T-helper 22 cell (primary cell): ENCODE measurements around the gene HIVEP3.

ENCODE experiments used
- DNase-seq: peaks from one replicate; pipeline ENCODE4 v3.0.0-alpha.2; 2020; ENCODE audit warnings: low read depth

The HIVEP3 gene

DNA sequence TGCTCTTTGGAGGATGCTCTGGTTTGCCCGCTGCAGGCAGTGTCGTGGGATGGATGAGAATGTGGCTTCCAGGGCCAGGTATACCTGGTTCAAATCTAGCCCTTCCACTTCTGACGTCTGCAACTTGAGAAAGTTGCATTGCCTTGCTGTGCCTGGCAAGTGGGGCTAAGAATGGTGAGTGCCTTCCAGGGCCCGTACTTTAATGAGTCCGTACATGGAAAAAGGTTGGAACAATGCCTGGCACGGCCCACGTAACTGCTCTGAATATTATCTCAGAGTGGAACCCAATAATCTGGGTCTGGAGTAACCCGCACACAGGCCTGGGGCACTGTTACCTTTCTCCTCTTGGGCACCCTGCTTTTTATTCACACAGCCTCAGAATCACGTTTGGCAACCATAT, 287.6 kb downstream of the HIVEP3 start:
- DNase-seq: no peak

DNA sequence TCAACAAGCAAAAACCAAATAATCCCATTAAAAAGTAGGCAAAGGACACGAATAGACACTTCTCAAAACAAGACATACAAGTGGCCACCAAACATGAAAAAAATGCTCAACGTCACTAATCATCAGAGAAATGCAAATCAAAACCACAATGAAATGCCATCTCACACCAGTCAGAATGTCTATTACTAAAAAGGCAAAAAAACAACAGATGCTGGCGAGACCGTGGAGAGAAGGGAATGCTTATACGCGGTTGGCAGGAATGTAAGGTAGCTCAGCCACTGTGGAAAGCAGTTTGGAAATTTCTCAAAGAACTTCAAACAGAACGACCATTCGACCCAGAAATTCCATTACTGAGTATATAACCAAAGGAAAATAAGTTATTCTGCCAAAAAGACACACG, 289.2 kb downstream of the HIVEP3 start:
- DNase-seq: no peak

DNA sequence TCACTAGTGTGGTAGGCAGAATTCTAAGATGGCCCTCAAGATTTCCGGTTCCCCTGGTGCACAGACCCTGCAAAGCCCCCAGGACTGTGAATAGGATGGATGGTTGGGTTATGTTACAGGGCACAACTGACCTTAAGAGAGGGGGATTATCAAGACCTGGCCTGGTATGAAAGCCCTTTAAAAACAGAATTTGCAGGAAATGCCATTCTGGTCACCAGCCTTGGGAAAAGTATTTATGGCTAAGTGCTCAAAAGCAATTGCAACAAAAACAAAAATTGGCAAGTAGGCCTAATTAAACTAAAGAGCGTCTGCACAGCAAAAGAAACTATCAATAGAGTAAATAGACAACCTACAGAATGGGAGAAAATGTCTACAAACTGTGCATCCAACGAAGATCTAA, 289.6 kb downstream of the HIVEP3 start:
- DNase-seq: no peak

DNA sequence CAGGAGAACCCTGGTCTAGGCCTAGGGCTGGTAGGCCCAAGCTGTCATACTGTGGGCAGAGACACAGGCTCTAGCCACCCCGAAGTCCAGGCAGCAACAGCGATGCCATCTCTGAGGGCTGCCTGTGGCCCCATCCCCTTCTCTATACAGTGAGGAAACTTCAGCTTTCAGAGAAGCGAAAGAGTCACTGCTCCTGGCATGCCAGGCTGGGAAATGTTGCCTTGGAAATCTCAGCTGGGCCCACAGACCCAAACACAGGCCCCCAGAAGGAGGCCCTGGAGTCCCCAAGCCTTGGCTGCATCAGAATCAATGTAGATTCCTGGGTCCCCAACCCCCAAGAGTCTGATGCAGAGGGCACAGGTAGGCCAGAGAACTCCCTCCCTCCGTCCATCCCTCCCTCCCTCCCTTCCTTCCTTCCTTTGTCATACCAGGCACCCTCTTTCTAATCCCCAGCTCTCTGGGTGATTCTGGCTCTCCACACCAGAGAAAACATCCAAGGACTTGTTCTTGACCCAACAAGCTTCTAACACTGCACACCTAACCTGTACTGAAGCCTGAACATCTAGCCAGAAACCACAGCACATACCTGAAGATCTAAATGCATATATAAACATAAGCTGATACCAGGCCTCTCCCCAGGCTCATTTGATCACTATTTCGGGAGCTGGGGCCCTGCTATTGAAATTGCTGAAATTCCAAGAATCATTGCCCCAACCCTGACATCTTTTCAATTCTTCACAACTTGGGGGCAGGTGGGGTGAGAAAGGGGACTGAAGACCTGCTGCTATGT, 291.0 kb downstream of the HIVEP3 start:
- DNase-seq: no peak

DNA sequence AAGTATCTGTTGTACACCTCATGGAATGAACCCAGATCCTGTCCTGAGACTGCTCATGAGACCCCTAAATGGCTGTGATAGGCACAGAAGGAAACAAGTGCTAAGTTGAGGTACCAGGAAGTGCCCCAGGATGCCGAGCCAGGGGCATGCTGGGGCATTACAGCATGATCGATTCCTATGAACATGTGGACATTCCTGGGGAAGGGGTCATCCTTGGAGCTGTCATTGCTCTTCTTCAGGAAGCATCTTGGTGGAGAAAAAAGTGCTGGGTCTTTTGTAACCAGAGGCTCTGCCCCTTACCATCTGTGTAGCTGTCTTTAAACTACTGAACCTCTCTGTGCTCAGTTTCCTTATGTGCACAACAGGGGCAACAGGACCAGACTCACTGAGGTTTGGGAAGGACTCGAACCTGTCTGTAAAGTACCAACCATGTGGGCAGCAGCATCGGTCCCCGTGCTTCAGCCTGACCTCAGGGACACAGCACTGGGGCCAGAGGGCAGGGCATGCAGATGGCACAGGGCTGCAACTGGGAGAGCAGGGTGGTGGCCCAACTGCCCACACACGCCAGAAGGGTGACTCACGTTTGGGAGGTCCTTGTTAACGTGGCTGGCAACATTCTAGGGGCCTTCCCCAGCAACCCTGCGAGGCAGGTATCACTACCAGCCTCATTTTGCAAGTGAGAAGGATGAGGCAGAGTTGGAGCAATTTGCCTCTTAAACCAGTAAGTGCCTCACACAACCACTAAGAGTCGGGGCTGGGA, 291.9 kb downstream of the HIVEP3 start:
- no peak for DNase-seq

DNA sequence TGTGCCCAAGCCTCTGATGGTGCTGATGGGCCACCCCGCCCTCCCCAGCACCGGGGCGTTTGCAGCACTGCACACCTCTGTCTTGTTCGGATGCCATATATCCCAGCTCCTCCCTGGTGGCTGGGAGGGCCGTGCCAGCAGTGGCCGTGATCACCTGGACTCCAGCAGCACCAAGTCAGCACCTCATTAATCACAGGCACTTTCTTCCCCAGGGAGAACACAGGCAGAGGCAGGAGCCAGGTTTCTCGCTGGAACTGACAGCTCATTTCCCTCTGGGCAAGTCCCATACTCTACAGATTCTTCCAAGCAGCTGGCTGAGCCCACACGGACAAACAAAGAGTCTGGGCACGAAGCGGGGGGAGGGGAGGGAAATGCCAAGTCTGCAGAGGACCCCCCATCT, 292.6 kb downstream of the HIVEP3 start:
- DNase-seq: no peak

DNA sequence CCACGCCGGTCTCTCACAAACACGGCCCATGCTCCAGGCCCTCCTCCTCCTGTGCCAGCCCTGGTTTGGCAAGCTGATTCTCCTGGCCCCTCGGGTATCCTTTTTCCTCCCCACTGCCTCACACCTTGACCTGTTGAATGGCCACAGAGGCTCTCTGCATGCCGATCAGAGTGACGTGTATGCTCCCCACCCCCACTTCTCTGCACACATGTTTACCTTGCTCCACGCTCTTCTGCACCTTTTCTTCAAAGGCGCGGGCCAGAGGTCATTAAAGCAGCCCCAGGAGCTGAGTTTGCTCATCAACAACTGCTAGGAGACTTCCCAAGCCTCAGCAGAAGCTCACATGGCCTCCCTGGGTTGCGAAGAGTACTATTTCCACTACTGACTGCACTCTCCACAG, 295.0 kb downstream of the HIVEP3 start:
- DNase-seq: no peak

DNA sequence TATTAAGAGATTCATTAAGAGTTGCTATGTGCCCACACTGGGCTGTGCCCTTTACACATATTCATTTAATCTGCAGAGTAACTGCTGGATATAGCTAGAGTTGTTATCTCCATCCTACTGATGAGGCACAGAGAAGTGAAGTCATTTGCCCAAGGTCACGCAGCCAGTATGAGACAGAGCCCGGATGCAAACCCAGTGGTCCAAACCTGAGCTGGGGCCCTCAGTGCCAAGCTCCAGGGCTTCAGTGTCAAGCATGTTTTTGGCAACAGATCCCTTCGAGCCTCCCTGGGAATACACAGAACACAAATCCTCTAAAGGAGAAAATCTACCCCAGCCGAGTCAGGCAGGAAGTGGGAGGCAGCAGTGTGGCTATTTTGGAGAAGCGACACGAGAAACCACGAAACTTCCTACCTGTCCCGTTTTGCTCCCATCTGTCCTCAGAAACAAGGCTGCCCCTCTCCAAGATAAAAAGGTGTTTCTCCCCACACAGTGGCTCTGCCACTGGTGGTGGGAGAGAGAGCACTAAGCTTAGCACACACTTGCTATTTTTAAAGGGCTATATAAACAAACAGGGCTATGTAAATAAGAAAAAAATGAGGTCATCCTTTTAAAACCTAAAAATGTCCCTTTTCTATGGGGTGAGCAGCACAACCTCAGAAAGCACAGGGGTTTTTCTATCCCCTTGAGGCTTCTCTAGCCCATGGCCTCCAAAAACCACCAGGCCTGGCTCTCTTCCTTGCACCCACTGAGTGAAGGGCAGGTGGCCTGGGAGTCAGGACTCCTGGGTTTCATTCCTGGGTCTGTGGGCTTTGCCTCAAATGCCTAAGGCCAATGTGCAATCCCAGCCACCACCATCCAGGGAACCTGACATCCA, 295.6 kb downstream of the HIVEP3 start:
- no peak for DNase-seq

DNA sequence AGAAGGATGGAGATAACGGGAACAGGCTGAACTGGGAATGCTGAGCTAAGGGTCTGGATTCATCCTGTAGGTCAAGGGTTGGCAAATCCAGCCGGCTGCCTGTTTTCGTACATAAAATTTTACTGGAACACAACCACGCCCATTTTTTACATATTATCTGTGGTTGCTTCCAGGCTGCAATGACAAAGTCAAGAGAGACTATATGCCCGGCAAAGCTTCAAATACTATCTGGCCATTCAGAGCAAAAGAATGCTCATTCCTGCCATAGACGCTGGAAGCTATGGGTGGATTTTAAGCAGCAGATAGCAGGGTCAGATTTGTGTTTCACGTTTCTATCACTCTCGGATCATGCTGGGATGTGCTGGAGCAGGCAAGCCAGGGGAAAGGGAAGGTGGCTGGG, 296.3 kb downstream of the HIVEP3 start:
- no peak for DNase-seq

DNA sequence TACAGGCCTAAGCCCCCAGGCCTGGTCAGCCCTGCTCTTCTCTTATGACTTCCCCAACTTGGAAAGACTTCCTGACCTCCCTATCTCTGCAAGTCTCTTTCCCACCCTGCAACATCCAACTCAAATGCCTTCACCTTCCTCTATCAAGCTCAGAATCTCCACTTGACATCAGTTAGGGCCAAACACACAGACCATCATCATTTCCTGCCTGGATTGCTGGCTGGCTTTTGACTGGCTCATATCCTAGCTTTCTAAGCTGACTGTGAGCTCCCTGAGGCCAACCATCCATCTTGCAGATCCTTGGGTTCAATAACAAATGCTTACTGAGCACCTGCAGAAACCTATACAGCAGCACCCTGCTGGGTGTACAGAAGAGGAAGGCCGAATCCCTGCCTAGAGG, 296.9 kb downstream of the HIVEP3 start:
- DNase-seq: no peak

DNA sequence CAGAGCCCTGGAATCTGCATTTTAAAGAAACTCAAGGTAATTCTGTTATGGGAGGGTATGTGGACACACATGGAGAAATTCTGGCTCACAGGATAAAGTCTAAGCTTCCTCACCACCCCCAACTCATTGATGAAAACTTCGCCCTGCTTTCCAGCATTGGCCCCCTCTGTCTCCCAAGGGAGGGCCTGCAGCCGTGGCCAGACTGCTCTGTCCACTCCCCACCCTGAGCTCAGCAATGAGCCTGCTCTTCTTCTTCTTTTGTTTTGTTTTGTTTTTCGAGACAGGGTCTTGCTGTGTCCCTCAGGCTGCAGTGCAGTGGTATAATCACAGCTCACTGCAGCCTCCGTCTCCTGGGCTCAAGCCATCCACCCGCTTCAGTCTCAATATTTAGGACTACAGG, 297.5 kb downstream of the HIVEP3 start:
- DNase-seq: no peak

DNA sequence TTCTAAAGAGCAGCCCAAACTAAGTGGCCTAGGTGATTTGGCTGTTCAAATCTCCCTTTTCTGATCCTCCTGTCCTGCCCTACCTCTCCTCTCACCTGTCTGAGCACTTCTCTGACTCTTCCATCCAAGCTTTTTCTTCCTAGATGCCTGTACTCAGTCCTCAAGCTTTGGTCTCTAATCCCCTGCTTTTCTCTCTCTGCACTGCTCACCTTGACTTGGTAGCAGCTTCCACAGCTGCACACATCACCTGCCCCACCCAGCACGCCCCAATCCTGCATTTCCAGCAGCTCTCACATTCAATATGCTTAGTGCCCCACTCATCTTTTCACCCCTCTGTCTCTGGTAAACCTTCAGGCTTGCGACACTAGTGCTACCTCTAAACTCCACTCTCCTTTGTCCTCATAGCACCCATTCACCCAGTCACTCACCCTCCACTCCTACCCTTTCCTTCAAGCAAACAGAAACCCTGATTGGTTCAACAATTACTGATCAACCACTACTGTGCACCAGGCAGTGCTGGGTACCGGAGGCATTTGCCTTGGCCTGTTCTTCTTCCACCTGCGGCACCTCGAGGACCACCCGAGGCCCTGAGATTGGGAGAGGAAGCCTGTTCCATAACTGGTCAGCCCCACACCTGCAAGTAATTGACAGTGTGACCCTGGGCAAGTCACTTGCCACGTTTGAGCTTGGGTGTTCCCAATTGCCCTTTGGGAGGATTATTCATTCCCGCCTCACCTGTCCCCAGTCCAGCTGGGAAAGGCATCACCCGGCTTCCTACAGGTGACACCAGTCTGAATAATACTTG, 298.2 kb downstream of the HIVEP3 start:
- no peak for DNase-seq

DNA sequence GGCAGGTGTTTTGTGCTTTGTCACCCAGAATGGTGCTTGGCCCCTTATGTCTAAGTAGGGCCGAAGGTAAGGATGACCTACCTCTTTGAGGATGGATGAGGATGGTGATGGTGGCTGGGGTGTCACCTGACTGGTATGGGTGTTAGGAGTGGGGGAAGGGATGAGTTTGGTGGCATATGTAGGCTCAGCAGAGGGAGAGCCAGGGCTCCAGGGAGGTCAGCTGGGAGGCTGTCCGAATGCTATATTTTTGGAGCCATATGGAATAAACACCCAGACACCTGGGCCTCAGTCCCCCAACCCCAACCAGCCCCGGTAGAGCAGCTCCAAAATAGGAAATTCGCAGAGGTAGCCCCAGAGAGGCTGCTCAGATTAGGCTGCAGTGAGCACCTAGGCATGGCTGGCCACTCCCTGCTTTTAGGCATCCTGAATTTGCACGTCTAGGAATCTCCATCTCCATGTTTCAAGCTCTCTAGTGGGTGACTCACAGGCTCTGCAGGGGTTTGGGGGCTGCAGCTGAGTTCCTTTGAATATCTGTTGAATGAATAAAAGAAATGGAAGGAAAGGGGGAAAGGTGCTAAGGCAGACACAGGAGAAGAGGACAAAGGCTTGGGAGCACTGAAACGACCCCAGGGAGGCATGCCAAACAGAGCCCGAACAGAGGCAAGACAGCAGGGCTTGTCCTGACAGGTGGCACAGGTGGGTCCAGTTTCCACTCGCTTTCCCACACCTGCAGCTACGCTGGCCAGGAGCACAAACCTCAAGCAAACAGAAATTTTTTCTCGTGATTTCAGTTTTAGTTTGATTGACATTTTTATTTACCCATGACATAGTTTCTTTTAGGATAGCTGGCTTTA, 299.0 kb downstream of the HIVEP3 start:
- no peak for DNase-seq

DNA sequence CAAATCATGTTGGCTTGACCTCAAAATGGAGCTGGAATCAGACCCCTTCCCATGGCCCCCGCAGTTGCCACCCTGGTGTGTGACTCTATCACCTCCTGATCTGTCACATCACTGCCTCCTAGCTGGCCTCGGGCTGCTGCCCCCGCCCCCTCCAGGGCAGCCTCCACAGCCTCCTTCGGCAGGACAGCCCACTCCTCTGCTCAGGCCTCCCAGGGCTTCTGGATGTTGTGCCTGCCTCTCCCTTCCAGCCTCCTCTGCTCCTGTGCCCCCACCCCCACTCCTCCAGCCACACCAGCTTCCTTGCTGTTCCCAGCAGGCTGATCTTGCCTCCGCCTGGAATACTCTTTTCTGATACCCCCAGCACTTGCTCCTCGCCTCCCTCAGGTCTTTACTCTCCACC, 299.9 kb downstream of the HIVEP3 start:
- DNase-seq: no peak

DNA sequence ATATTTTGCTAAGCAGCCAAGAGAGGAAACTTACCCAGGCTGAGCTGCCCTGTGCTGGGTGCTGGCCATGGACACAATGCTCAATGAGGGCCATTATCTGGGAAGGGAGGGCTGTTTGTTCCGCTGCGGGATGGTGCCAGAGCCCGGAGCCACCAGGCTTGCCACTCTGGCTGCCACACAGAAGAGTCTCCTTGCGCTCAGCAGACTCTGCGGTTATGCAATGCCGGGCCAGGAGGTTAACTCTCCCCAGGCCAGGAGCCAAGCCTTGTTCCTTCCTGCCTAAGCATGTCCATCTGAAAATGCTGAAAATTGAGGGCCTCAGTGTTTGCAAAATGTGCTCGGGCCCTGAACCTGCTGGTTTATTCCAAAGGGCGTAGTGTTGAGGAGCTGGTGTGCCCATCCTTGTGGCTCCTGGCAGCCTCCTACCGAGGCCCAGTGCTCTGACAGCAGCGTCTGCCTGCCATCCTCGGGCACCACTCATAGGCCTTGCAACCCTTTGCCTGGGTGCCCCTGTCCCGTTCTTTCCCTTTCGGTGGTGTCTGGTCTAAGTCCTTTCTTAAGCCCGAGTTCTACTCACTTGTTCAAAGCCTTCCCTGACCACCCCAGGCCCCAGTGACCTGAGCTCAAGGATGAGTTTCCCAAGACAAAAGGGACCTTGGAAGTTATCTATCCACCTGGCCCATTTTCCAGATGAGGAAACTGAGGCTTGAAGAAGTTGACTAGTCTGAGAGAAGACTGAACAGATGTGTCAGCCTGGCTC, 300.5 kb downstream of the HIVEP3 start:
- no peak for DNase-seq

DNA sequence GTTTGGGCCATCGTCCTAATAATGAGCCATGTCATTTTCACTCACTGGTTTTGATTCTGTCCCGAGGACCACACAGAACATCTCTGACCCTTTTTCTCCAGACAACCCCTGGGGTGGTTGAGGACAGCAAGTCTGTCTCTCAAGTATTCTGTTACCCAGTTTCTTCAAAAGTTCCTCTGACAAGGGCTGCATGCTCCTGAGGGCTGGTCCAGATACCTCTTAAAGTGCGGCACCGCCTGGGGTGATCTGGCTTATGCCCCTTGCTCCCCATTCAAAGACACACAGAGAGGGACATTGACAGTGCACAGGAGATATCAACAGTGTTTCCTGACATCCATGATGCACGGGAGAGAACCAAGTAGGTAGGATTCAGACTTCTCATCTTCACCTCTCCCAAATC, 301.4 kb downstream of the HIVEP3 start:
- no peak for DNase-seq

DNA sequence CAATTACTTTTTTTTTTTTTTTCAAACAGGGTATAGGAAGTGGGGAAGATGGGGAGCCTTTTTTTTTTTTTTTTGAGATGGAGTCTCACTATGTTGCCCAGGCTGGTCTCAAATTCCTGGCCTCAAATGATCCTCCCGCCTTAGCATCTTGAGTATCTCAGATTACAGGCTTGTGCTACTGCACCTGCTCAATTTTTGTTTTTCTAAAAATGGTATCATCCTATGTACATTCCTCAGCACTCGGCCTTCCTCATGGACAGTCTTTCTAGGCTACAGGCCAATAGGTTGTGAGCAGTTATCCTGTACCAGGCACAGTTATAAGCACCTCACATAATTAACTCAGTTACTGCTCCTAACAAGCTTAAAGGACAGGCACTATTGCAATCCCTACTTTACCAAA, 302.2 kb downstream of the HIVEP3 start:
- DNase-seq: no peak

DNA sequence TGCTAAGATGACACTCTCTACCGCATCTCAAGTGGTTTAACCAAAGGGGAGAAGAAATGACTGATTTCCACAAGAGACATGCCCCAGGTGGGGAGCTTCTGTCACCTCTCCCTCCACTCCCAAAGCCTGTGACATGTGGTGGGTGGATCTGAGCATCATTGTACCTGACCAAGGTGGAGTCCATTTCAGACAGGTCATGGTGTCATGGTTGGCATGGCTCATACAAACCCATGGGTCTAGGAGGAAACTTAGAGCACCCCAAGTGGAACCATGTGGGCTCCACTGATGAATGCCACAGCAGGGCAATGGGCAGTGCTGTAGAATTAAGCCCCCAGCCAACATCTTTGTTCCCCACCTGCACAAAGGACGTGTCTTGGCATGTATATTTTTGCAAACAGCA, 302.7 kb downstream of the HIVEP3 start:
- no peak for DNase-seq

DNA sequence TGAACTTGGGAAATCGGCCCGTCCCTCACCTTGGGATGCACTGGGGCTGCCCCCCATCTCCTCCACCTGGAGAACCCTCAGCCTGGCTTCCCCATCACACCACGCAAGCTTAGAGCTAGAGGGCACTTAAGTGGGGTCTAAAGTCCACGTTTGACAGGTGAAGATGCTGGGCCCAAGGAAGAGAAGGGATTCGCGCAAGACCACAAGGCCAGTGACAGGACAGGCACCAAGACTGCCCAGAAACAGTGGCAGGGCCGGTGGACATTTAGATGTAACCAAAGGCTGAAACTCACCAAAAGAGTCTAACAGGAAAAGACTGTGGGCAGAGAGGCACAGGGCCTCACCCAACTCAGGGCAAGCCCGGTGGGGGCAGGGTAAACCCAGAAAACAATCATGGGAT, 303.4 kb downstream of the HIVEP3 start:
- no peak for DNase-seq

DNA sequence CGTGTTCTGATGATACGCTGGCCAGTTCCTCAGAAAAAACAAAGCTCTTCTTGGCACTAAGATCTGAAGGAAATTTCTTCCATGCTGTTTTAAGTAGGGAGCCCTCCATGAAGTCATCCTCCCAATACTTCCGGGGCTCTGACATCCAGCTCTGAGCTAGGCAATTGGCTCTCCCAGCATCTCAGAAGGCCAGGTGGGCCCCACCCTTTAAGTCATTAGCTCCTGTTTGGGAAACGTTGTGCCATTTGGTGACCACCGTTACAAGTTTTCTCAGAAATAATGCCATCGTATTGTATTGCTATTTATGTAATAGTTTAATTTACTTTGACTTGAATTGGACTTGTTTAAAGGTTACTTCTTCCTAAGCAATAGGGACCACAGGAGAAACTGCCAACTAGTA, 303.9 kb downstream of the HIVEP3 start:
- DNase-seq: no peak
